Measurements from ENCODE around the gene SLC49A3. TPM values are rescaled to one million over a fixed set of nuclear protein-coding genes. Genes with fewer than 3 reads are reported as not detected.

Gene SLC49A3
- total RNA-seq, 1 experiment from 2014 or later: 5.5 TPM

- Histone ChIP-seq H4K20me1 (ENCODE audit: insufficient read depth) (no peaks in the 10 kb centered on the region), H3K4me3 (replicated peaks in 1 of 2; ENCODE audit: low read depth in 1 of 2, low read length in 2 of 2) (peak overlapping the region; percentile 46 to 58), H3K27me3 (ENCODE audit: insufficient read depth, low read length) (no peaks in the 10 kb centered on the region), H3K79me2 (ENCODE audit: insufficient read depth, low read length) (peaks cover 4% of the 10 kb centered on the region; the same call in 1 of the 2 replicates), H3K9me2 (ENCODE audit: insufficient read depth) (no peaks in the 10 kb centered on the region), H3K27ac (ENCODE audit: low read depth, low read length) (peak overlapping the region; percentile 92), H3K36me3 (ENCODE audit: control insufficient read depth in 1 of 2, insufficient read depth in 2 of 2, low read length in 2 of 2) (no peaks in the 10 kb centered on the region), H2AFZ (ENCODE audit: low read depth, low read length, poor library complexity, severe bottlenecking) (no peak overlapping the region), H3K9ac (ENCODE audit: low read length) (peak overlapping the region; percentile 70), H3K9me3 (ENCODE audit: control insufficient read depth in 1 of 2, insufficient read depth in 1 of 2, low read depth in 1 of 2, low read length in 2 of 2) (no peaks in the 10 kb centered on the region), H3K4me1 (ENCODE audit: control insufficient read depth in 1 of 2, insufficient read depth in 2 of 2, low read length in 2 of 2) (peaks cover 22 to 35% of the 10 kb centered on the region in 2 experiments), H3K4me2 (ENCODE audit: low read length) (peak overlapping the region; percentile 85)
- TF ChIP-seq, protein P1, sequence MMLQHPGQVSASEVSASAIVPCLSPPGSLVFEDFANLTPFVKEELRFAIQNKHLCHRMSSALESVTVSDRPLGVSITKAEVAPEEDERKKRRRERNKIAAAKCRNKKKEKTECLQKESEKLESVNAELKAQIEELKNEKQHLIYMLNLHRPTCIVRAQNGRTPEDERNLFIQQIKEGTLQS (IDR thresholded peaks at IDR 0.05): no peak
- TF ChIP-seq, protein P2, sequence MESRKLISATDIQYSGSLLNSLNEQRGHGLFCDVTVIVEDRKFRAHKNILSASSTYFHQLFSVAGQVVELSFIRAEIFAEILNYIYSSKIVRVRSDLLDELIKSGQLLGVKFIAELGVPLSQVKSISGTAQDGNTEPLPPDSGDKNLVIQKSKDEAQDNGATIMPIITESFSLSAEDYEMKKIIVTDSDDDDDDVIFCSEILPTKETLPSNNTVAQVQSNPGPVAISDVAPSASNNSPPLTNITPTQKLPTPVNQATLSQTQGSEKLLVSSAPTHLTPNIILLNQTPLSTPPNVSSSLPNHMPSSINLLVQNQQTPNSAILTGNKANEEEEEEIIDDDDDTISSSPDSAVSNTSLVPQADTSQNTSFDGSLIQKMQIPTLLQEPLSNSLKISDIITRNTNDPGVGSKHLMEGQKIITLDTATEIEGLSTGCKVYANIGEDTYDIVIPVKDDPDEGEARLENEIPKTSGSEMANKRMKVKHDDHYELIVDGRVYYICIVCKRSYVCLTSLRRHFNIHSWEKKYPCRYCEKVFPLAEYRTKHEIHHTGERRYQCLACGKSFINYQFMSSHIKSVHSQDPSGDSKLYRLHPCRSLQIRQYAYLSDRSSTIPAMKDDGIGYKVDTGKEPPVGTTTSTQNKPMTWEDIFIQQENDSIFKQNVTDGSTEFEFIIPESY (IDR thresholded peaks at IDR 0.05; ENCODE audit: extremely low read depth, insufficient replicate concordance, low read length): no peak
- no peak for TF ChIP-seq CBX3 (IDR thresholded peaks at IDR 0.05; ENCODE audit: low read depth)
- TF ChIP-seq SIN3A (IDR thresholded peaks at IDR 0.05; ENCODE audit: low read depth): no peak
- TF ChIP-seq, protein P3, sequence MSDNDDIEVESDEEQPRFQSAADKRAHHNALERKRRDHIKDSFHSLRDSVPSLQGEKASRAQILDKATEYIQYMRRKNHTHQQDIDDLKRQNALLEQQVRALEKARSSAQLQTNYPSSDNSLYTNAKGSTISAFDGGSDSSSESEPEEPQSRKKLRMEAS (IDR thresholded peaks at IDR 0.05): no peak
- TF ChIP-seq FOSL1 (IDR thresholded peaks at IDR 0.05; ENCODE audit: low read depth): no peak
- no peak for TF ChIP-seq SP1 (IDR thresholded peaks at IDR 0.05; ENCODE audit: low read depth)
- TF ChIP-seq ZNF274 (IDR thresholded peaks at IDR 0.05; ENCODE audit: low read depth, low read length): no peak
- TF ChIP-seq ZFX (IDR thresholded peaks at IDR 0.05): no peak
- TF ChIP-seq, protein P4, sequence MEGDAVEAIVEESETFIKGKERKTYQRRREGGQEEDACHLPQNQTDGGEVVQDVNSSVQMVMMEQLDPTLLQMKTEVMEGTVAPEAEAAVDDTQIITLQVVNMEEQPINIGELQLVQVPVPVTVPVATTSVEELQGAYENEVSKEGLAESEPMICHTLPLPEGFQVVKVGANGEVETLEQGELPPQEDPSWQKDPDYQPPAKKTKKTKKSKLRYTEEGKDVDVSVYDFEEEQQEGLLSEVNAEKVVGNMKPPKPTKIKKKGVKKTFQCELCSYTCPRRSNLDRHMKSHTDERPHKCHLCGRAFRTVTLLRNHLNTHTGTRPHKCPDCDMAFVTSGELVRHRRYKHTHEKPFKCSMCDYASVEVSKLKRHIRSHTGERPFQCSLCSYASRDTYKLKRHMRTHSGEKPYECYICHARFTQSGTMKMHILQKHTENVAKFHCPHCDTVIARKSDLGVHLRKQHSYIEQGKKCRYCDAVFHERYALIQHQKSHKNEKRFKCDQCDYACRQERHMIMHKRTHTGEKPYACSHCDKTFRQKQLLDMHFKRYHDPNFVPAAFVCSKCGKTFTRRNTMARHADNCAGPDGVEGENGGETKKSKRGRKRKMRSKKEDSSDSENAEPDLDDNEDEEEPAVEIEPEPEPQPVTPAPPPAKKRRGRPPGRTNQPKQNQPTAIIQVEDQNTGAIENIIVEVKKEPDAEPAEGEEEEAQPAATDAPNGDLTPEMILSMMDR (IDR thresholded peaks at IDR 0.05 in 2 of 3, conservative IDR thresholded peaks at IDR 0.05 in 1 of 3; ENCODE audit: borderline replicate concordance in 1 of 3, insufficient read depth in 1 of 3, low read depth in 2 of 3, low read length in 2 of 3): no peak
- TF ChIP-seq CEBPB (IDR thresholded peaks at IDR 0.05; ENCODE audit: low read depth): no peak
- TF ChIP-seq, protein P5, sequence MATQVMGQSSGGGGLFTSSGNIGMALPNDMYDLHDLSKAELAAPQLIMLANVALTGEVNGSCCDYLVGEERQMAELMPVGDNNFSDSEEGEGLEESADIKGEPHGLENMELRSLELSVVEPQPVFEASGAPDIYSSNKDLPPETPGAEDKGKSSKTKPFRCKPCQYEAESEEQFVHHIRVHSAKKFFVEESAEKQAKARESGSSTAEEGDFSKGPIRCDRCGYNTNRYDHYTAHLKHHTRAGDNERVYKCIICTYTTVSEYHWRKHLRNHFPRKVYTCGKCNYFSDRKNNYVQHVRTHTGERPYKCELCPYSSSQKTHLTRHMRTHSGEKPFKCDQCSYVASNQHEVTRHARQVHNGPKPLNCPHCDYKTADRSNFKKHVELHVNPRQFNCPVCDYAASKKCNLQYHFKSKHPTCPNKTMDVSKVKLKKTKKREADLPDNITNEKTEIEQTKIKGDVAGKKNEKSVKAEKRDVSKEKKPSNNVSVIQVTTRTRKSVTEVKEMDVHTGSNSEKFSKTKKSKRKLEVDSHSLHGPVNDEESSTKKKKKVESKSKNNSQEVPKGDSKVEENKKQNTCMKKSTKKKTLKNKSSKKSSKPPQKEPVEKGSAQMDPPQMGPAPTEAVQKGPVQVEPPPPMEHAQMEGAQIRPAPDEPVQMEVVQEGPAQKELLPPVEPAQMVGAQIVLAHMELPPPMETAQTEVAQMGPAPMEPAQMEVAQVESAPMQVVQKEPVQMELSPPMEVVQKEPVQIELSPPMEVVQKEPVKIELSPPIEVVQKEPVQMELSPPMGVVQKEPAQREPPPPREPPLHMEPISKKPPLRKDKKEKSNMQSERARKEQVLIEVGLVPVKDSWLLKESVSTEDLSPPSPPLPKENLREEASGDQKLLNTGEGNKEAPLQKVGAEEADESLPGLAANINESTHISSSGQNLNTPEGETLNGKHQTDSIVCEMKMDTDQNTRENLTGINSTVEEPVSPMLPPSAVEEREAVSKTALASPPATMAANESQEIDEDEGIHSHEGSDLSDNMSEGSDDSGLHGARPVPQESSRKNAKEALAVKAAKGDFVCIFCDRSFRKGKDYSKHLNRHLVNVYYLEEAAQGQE (IDR thresholded peaks at IDR 0.05; ENCODE audit: low read depth): no peak
- TF ChIP-seq POLR2AphosphoS5 (IDR thresholded peaks at IDR 0.05; ENCODE audit: low read depth, low read length): no peak
- TF ChIP-seq YY1 (IDR thresholded peaks at IDR 0.05; ENCODE audit: extremely low read depth, insufficient replicate concordance, low read depth, low read length): no peak
- DNase-seq (ENCODE audit: low read depth, low spot score) (no peak), ATAC-seq (no peak)
- BruUV-seq (replicated peaks): no TSS peak
- POLR2A ChIA-PET: no interaction called here
- RAD21 ChIA-PET (ENCODE audit: low non-redundant PET in 1 of 2, low total read pairs in 2 of 2, uncharacterized antibody in 2 of 2, unreplicated experiment in 2 of 2): no interaction called here
- intact Hi-C loops (cut with micrococcal nuclease): no loop called here
- CTCF ChIA-PET: no interaction called here
Measured at GRCh38 chr4:689723-690122, 772 bp upstream of the SLC49A3 start.

All from HCT116 (cell line).